GM10248 (cell line): Measurements from ENCODE around the gene DOCK1.

Experiments used
- CTCF ChIA-PET: fragments of 300-600 bp; sonication (Branson Sonifier 250); formaldehyde crosslinking; extraction: SDS; loops from one replicate; lab custom pipeline; 2021; ENCODE audit warnings: antibody characterized with exemption; lab: Yijun Ruan, JAX
- POLR2A ChIA-PET: fragments of 350-650 bp; sonication (Branson Sonifier 250); formaldehyde crosslinking; extraction: SDS; loops from one replicate; lab custom pipeline; 2020; ENCODE audit warnings: antibody characterized with exemption; lab: Yijun Ruan, JAX
- DNase-seq: peaks from one replicate; pipeline ENCODE4 v3.0.0; 2012; ENCODE audit errors: extremely low spot score
- TF ChIP-seq, protein P1 (sequence below): IDR thresholded peaks from 2 replicates; pipeline ENCODE4 v1.5.1; 2012; ENCODE audit warnings: mild to moderate bottlenecking, low read depth; ENCODE audit errors: extremely low read depth, missing control alignments, control extremely low read depth

DOCK1 gene

GRCh38 chr10:127197154-127197432 lies 291.9 kb downstream of the DOCK1 start:
- CTCF ChIA-PET, result no interaction called here
- POLR2A ChIA-PET, result no interaction called here
- TF ChIP-seq, protein P1, sequence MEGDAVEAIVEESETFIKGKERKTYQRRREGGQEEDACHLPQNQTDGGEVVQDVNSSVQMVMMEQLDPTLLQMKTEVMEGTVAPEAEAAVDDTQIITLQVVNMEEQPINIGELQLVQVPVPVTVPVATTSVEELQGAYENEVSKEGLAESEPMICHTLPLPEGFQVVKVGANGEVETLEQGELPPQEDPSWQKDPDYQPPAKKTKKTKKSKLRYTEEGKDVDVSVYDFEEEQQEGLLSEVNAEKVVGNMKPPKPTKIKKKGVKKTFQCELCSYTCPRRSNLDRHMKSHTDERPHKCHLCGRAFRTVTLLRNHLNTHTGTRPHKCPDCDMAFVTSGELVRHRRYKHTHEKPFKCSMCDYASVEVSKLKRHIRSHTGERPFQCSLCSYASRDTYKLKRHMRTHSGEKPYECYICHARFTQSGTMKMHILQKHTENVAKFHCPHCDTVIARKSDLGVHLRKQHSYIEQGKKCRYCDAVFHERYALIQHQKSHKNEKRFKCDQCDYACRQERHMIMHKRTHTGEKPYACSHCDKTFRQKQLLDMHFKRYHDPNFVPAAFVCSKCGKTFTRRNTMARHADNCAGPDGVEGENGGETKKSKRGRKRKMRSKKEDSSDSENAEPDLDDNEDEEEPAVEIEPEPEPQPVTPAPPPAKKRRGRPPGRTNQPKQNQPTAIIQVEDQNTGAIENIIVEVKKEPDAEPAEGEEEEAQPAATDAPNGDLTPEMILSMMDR, result no peak
- no peak for DNase-seq

DNA sequence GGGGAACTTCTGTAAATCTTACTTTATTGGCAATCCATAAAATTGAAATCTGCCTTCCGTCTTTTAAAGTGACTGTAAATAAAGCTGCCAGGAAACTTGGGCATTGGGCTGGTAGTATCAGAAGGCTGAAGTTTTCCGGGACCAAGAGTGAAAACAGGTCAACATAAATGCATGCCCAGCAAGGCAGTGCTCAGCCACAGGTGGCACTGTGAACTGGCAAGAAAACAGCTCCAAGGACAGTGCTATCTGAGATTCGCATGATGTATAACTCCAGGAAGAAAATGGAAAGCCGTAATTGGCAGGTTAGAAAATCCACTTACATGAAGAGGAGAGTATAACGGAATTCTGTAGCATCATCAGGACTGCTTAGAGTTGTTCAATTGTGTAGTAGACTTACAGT lies 293.1 kb downstream of the DOCK1 start:
- no peak for DNase-seq
- ChIA-PET POLR2A (no interaction called here), CTCF (no interaction called here)
- TF ChIP-seq, protein P1, result no peak

GRCh38 chr10:127198721-127199120 lies 293.5 kb downstream of the DOCK1 start:
- TF ChIP-seq, protein P1, result no peak
- DNase-seq, result no peak
- ChIA-PET POLR2A (no interaction called here), CTCF (no interaction called here)

GRCh38 chr10:127200646-127201045 lies 295.4 kb downstream of the DOCK1 start:
- CTCF ChIA-PET, result no interaction called here
- POLR2A ChIA-PET, result no interaction called here
- no peak for DNase-seq
- TF ChIP-seq, protein P1, result no peak

GRCh38 chr10:127203067-127203466 lies 297.8 kb downstream of the DOCK1 start:
- ChIA-PET POLR2A (no interaction called here), CTCF (no interaction called here)
- no peak for DNase-seq
- TF ChIP-seq, protein P1, result no peak

DNA sequence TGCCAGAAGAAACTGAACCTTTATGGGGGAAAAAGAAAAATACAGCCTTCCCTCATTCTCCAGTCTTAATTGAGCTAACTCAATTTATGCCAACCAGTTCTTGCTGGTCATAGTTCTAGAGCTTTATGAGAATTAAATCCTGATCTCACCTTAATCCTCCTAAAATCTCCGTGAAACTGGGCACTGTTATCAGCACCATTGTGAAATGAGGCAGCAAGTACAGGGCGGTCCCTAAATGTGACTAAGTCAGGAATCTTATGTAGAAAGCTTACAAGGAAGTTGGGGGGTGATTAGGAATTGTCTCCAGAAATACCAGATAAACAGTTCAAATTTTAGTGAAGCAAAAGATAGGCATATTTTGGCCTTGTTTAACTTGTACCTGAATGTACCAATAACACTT lies 301.9 kb downstream of the DOCK1 start:
- TF ChIP-seq, protein P1, result no peak
- ChIA-PET CTCF (no interaction called here), POLR2A (no interaction called here)
- DNase-seq, result no peak

- no peak for DNase-seq
- CTCF ChIA-PET, result no interaction called here
- POLR2A ChIA-PET, result no interaction called here
- TF ChIP-seq, protein P1, result no peak
Measured at GRCh38 chr10:127210936-127211466, 305.8 kb downstream of the DOCK1 start.
